Umbilical cord (tissue), 2 donors: ENCODE results near the gene C6orf136. TPM values are rescaled to one million over a fixed set of nuclear protein-coding genes. Genes with fewer than 3 reads are reported as not detected.

Source experiments
- DNase-seq: peaks from one replicate; pipeline ENCODE4 v3.0.0-alpha.2; 2015; ENCODE audit warnings: low spot score
- total RNA-seq: library from RNA; depleted of rRNA; stranded (reverse); fragments of >200 nt; gene quantifications from one replicate; pipeline ENCODE4 v1.2.3, GENCODE V29; 2014; ENCODE audit warnings: low replicate concordance; ENCODE audit not compliant: insufficient read depth

The C6orf136 gene, protein sequence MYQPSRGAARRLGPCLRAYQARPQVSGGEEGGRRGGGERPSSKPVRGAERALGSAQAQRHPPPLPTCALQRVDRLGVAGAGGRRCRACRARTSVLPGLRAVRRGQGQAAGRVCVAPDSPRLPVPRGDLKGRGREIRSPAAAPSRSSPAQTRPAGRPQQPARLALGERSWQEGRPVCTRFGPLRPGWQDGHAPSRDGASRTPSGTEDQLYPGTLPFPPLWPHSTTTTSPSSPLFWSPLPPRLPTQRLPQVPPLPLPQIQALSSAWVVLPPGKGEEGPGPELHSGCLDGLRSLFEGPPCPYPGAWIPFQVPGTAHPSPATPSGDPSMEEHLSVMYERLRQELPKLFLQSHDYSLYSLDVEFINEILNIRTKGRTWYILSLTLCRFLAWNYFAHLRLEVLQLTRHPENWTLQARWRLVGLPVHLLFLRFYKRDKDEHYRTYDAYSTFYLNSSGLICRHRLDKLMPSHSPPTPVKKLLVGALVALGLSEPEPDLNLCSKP
- total RNA-seq, result 11.8 TPM

DNA sequence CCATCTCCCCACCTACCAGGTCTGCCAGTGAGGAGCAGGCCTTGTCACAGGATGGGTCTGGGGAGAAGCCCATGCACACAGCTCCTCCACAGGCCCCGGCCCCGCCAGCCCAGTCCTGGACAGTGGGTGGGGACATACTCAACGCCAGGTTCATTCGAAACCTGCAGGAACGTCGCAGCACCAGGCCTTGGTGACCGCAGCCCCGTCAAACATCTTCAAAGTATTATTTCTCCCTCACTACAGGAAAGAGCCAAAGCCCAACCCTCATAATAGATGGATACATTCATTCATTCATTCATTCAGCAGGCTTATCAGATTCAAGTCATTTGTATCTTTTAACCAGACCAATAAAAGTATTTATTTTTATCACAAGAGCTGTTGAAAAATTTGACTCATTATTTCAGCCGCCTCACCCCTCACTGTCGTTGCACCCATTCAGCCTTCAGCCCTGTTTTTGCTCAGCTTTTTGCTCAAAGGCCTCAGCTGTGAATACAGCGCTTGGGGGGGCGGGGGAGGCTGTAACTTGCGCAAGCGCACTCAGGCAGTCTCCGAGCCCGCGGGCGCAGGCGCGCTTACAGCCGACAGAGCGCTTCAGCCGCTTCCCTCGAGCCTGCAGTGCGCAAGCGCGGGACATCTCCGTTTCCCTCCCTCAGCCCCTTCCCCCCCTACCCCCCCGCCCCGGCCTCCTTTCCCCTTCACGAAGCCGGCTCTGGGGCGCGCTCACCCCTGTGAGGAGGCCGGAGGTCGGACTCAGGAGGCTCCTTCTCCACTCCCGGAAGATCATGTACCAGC, at the start of gene C6orf136:
TSS of gene C6orf136 (plus strand) at position 684 of the 792 bp plus-strand sequence. CDS start at position 783, 99 bp downstream.
- peak; percentile 97 for DNase-seq

DNA sequence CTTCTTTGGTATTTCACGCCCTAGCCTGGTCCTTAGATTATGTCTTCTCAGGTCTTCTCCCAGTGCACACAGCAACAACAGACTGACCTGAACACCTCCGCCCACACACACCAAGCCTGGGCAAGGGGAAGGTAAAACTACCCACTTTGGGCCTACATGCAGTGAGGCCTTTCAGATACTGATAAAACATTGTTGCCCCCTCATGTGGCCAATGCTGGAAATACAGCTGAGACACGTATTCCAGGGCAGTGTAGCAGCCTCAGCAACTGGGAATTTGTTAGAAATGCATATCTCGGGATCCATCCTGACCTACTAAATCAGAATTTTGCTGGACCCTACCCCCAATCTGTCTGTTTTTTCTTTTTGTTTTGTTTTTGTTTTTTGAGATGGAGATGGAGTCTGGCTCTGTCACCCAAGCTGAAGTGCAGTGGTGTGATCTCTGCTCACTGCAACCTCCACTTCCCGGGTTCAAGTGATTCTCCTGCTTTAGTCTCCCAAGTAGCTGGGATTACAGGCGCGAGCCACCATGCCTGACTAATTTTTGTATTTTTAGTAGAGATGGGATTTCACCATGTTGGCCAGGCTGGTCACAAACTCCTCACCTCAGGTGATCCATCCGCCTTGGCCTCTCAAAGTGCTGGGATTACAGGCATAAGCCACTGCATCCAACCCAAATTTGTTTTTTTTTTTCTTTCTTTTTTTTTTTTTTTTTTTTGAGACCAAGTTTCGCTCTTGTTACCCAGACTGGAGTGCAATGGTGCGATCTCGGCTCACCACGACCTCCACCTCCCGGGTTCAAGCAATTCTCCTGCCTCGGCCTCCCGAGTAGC, 49.4 kb upstream of the C6orf136 start:
- DNase-seq, result peak; percentile 84

DNA sequence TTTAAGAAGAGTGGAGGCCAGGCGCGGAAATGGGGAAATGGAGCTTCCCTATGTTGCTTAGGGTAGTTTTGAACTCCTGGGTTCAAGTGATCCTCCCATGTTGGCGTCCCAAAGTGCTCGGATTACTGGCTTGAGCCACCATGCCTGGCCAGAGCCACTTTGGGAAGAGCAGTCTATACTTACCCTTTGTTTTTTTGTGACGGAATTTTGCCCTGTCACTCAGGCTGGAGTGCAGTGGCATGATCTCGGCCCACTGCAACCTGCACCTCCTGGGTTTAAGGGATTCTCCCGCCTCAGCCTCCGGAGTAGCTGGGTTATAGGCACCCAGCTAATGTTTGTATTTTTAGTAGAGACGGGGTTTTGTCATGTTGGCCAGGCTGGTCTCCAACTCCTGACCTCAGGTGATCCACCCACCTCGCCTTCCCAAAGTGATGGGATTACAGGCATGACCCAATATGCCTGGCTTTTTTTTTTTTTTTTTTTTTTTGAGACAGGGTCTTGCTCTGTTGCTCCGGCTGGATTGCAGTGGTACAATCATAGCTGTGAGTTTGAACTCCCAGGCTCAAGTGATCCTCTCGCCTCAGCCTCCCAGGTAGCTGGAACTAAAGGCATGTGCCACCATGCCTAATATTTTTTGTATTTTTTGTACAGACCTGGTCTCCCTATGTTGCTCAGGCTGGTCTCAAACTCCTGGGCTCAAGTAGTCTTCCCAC, 47.9 kb upstream of the C6orf136 start:
- no peak for DNase-seq

DNA sequence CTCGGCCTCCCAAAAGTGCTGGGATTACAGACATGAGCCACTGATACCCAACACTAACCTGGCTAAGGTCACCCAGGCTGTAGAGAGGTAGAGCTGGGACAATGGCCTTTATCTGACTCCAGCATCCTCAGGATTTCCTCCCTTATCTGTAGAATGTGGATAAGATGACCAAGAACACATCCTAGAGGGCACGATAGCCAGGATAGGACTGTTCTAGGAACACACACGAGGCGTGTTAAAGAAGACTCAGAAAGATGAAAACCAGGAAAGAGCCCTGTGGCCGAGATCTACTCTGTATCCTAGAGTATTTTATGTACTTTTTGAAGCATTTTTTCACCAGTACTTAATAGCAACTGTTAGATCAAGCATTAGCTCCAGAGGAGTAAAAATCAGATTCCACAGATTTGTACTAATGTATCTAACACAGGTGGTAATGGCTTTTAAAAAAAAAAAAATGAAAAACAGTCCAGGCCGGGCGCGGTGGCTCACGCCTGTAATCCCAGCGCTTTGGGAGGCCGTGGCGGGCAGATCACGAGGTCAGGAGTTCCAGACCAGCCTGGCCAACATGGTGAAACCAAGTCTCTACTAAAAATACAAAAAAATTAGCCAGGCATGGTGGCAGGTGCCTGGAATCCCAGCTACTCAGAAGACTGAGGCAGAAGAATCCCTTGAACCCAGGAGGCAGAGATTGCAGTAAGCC, 47.2 kb upstream of the C6orf136 start:
- no peak for DNase-seq

DNA sequence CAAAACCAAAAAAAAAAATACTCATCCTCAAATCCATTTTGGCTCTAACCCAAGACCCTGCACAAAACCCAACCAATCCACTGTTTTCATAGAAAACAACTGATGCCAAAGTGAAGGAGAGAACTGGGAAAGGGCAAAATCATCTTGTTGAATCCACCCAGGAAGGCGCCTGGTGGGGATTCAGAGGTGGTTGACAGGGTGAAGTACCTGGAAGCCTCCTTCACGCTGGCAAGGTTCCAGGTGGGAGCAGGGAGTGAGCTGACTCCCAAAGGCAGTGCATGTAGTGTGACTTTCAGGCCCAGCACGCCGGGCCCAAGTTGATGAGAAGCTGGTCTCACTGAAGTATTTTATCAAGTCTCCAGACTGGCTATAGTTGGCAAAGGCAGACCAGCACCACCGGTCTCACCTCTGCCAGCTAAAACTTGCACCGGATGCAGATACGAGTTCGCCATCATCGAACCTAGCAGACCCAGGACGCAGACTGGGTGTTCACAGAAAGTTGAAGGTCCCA, 46.4 kb upstream of the C6orf136 start:
- no peak for DNase-seq

DNA sequence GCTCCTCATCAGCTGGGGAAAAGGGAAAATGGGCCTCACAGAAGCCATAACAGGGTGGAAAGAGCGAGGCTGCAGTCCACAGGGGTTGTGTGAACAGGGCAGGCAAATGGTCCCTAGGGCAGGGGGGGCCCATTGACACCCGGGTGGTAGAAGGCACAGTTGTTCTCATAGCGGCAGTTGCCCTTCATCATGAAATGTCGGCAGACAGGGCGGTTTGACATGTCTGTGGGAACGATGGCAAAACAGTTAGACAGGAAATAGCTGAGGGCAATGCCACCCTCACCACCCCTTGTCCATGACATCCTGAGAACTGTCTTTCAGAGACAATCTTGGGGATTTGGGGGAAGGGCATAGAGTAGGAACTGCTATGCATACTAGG, 45.5 kb upstream of the C6orf136 start:
- no peak for DNase-seq

DNA sequence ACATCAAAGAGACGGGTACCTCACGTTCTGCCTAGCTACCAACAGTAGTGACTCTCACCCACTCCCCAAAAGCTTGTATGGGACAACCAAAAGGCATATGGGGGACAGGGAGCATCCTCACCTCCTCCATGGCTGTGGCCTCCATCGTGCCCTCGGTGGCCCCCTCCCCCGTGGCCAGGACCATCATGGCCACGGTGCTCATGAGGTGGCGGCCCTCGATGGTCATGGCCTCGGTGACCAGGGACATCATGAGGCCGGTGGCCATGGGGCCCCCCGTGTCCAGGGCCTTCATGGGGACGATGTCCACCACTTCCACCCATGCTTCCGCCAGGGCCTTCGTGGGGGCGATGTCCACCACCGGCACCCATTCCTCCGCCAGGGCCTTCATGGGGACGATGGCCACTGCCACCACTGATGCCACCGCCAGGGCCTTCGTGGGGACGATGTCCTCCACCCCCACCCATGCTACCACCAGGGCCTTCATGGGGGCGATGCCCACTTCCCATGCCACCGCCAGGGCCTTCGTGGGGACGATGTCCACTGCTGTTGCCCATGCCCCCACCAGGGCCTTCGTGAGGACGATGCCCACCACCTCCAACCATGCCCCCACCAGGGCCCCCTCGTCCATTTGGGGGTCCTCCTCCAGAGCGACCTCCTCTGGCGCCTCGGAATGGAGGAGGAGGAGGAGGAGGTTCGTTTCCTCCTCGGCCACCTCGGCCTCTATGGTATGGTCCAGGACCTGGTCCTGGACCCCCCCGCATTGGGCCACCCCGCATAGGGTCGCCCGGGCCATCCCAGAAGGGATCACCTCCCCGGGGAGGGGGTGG, 44.9 kb upstream of the C6orf136 start:
- no peak for DNase-seq

DNA sequence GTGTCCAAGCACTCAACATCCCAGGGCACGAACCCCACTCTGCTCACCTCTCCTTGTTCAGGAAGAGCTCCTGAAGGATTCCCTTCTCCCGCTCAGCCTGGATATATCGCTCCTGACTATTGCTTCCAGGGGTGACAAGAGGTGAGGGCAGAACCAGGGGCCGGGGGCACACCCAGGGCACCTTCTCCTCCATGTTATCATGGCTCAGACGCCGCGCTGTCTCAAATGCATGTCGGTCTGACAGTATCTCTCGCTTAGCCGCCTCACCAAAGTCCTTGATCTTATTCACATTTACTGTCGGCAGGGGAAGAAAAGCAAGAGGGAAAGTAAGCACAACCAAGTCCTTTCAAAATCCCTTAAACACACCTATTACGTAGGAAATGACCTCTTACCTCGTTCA, 43.0 kb upstream of the C6orf136 start:
- DNase-seq, result no peak

DNA sequence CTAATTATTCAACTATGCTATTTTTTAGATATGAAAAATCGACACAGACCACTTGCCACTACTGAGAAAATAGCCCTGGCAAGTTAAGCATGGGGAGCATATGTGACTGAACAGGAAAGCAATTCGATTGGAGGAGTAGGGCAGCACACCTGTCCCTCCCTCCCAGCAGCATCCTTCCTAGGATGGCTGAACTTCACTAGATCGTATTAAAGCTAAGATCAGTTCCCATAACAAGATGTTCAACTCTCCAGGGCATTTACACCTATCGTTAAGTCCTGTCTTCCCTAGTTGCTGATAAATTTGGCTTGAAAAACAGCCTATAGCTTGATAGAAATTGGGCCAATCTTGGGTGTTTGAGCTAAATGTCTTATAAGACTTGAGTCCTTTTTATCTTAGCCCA, 36.9 kb upstream of the C6orf136 start:
- no peak for DNase-seq

DNA sequence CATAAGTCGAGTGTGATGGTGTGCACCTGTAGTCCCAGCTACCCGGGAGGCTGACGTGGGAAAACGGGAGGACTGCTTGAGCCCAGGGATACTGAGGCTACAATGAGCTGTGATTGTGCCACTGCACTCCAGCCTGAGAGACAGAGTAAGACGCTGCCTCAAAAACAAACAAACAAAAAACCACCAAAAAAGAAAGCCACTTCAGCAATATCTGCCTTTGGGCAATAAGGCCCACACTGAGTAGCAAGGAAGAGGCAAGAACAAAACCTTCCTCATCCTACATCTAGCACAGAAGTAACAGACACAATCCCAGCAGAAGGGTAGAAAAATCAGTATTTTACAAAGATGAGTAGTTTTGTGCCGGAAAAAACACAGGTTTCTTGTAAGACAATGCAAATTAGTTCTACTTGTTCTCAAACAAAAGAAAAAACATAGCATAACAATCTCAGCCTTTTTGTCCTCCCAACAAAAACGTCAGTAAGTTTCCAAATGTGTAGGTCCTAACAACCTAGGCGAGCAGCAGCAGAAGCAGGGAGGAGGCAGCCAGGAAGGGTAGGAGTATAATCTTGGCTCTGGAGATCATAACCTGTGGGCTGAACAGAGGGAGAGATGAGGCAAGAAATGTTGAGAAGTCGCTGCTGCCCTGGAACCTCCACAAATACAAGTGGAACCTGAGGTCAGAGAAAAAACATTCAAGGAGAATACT, 35.6 kb upstream of the C6orf136 start:
- DNase-seq, result no peak

DNA sequence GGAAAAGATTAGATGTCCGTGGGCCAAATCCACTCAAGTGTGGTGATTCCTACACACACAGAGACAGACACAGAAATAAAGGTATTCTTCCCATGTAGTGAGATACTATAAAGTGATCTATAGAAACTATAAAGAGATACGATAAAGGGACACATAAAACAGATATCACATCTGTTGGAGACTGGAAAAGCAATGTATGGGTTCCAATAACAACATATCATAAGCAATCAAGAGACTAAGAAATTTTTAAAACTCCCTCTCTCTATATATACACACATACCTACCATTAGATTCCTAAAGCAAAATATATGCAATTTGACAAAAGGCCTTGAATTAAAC, 35.1 kb upstream of the C6orf136 start:
- no peak for DNase-seq

DNA sequence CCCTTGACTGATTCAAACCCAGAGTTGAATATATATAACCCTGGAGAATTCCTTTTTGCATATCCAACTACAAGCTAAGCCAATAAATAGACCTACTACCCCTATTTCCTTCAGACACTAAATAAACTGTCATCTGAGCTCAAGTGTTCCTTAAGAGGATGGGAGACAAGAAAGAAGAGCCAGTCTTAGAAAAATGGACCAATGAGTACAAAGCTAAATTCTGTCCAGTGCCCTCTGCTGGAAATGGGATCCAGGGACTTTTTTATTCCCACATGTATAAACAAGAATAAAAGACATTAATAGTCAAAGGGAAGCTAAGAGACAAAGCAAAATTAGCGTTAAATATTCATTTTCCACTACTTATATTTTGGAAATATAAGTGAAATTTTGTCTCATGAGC, 34.7 kb upstream of the C6orf136 start:
- DNase-seq, result peak; percentile 52

DNA sequence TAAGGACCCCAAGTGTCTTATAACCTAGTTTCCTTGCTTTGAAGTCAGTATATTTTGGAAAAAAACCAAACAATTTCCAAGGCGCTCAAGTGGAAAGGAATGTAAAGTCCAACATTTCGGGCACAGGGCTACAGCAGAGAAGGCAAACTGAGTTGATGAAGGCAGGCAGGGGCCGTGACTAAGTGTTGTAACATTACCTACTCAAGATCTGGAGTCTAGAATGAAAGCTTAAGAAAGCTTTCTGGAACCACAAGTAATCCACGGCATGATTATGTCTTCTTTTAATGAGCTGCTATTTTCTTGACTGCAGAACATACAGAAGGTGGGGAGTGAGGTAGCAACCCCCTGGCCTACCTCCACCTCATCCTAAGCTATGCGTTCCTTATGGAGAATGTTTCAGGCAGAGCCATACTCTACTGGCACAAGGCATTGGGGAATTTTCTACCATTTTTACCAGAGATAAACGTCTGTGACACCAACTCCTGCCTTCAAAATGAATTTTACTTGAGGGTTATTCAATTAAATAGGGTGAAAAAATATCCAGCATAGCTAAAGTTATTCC, 34.2 kb upstream of the C6orf136 start:
- peak; percentile 61 for DNase-seq

DNA sequence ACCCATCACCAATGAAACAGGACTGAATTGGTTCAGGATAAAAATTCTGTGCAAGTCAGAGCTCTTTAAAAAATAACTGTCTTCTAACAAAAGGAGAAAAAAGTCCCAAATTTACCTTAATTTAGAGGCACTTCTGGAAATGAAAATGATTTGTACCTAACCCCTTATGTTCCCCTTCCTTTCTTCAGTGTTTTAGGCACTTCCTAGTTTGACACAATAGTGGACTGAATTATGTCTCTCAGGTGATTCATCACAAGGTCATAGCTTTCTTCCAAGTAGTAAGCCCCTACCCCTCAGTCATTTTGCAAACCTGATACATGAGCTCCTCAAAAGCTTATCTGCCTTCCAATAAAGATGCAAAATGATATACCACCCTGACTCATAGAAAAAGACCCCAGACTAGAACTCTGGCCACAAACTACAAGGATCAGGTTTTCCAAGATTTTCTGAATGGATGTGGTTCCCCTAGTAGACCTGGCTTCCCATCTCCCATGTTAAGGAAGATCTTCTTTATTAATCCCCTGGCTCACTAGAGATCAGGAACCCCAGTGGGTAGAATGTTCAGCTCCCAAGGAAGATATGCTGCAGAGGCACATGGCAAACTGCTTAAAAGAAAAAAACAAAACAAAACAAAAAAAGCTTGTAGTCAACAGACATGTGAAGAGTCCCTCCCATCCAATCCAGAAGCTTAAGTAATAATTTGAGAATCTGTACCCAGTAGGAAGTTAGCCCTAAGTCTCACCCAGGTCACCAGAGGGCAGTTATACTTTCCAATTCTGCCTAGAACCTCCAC, 33.5 kb upstream of the C6orf136 start:
- peak; percentile 39 for DNase-seq

DNA sequence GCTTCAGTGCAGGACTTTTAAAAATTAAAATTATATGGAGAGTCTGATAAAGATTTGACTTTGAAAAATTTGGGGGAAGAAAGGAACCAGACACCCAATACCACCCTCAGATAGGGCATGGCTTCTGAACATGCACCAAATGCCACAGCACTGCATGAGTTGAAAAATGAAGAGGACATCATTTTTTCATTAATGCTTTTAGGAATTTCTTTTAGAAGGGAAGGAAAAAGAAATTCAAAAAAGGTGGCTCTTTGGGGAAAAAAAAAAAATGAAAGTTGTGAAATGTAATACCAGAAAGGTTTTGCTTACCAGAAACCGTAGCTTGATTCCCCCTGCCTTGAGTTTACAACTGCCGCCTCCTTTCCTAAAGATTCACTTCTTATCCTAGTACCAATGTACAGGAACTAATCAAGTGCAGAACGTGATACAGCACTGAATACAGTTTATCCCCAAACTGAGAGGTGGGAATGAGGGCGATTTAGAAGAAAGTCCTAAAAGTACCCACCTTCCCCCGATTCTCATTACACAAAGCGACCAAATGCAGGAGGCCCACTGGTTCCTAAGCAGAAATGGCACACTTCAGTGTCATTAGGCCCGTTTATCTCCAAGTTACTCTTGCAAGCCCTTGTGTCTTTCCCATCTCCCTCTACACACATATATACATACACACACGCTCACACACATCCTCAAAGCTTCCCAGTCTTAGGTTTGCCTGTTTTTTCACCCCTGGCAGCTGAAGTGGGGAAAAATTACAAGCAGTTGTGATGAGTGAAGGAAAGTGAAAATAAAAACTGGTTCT, 32.7 kb upstream of the C6orf136 start:
- DNase-seq, result peak; percentile 32

DNA sequence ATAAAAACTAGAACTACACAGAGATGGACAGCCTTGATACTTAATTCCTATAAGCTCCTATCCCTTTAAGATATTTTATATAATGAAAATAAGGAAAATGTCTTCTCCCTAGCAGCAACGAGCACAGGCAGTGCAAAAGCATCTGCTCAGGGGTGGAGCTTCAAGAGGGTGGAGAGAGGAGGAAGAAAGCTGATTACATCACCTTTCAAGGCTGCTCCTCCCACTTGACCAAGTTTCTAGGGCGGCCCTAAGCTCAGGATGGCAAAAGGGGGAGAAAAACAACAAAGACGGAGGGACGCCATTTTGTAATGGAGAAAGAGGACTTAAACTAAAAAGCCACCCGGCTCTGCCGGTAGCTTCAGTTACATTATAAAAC, 32.1 kb upstream of the C6orf136 start:
- DNase-seq, result peak; percentile 99
